ENCODE measurements around the gene PTBP1.

PTBP1 gene

GRCh38 chr19:858868-859843, 61.9 kb downstream of the PTBP1 start, which contains the start of gene CFD:
Gene CFD (plus strand): TSS chr19:859664. CDS start chr19:859690, 26 bp downstream.
- no peak for DNase-seq

- no peak for DNase-seq
Measured at GRCh38 chr19:861141-861755, 64.0 kb downstream of the PTBP1 start.
